Panc1 (cell line): ENCODE results near the gene IFNA1. TPM values are rescaled to one million over a fixed set of nuclear protein-coding genes. Genes with fewer than 3 reads are reported as not detected.

ENCODE experiments used
- ATAC-seq: fragments of 200-7000 bp; cut with Tn5 transposase; 2 replicates; pipeline ENCODE4 v1.9.1; 2020; ENCODE audit warnings: mild to moderate bottlenecking, moderate library complexity
- BruUV-seq: library from RNA; stranded (reverse); fragments of 400-500 nt; replicated peaks from 2 replicates; lab custom pipeline; 2021; lab: Mats Ljungman, UMichigan
- CTCF ChIA-PET: fragments of 300-600 bp; sonication (Branson Sonifier 250); formaldehyde crosslinking; loops from one replicate; lab custom pipeline; 2022; ENCODE audit warnings: antibody characterized with exemption; lab: Charles Lee
- POLR2A ChIA-PET: fragments of 300-600 bp; sonication (Branson Sonifier 250); formaldehyde crosslinking; loops from one replicate; lab custom pipeline; 2022; ENCODE audit warnings: antibody characterized with exemption; lab: Charles Lee
- DNase-seq: peaks from one replicate; pipeline ENCODE4 v3.0.0-alpha.2; 2010; ENCODE audit warnings: low read depth, low spot score
- H3K27ac ChIP-seq: 2 replicates; pipeline ENCODE4 v1.5.1; 2011; ENCODE audit warnings: mild to moderate bottlenecking, low read length, inconsistent platforms
- H3K27me3 ChIP-seq: fragments of 200-500 bp; sonication (Bioruptor generic); 2 replicates; pipeline ENCODE4 v1.6.0; 2014; ENCODE audit warnings: low read length, inconsistent platforms; ENCODE audit not compliant: control insufficient read depth, insufficient read depth
- H3K36me3 ChIP-seq: fragments of 200-500 bp; sonication (Bioruptor generic); 2 replicates; pipeline ENCODE4 v1.5.1; 2014; ENCODE audit warnings: inconsistent platforms, mild to moderate bottlenecking, low read length, moderate library complexity; ENCODE audit not compliant: control insufficient read depth, insufficient read depth
- H3K4me1 ChIP-seq: 2 replicates; pipeline ENCODE4 v1.5.1; 2011; ENCODE audit warnings: inconsistent platforms, mild to moderate bottlenecking, low read length, moderate library complexity; ENCODE audit not compliant: control insufficient read depth, insufficient read depth
- H3K4me3 ChIP-seq, 2 experiments: 2 replicates each; pipeline ENCODE4 v1.5.1; 2011 to 2012; ENCODE audit warnings: low read depth in 2 of 2, low read length in 2 of 2, mild to moderate bottlenecking in 2 of 2, inconsistent platforms in 1 of 2, moderate library complexity in 1 of 2
- H3K9me3 ChIP-seq: fragments of 200-500 bp; sonication (Bioruptor generic); 2 replicates; pipeline ENCODE4 v1.5.1; 2014; ENCODE audit warnings: low read depth, mild to moderate bottlenecking, inconsistent platforms, low read length, moderate library complexity; ENCODE audit not compliant: control insufficient read depth, insufficient read depth
- POLR2AphosphoS5 ChIP-seq: IDR thresholded peaks from 2 replicates; pipeline ENCODE4 v1.6.1; 2012; ENCODE audit warnings: mild to moderate bottlenecking, low read depth, low read length, moderate library complexity
- REST ChIP-seq, 2 experiments: IDR thresholded peaks; 2 replicates each; pipeline ENCODE4 v1.6.1; 2011 to 2012; ENCODE audit warnings: low read depth in 2 of 2, control low read depth in 1 of 2, low read length in 1 of 2, mild to moderate bottlenecking in 1 of 2, moderate library complexity in 1 of 2; ENCODE audit not compliant: insufficient read depth in 1 of 2
- SIN3A ChIP-seq: IDR thresholded peaks from 2 replicates; pipeline ENCODE4 v1.6.1; 2012; ENCODE audit warnings: low read depth, mild to moderate bottlenecking, low read length, moderate library complexity, borderline replicate concordance; ENCODE audit not compliant: insufficient read depth
- TCF7L2 ChIP-seq: IDR thresholded peaks from 2 replicates; pipeline ENCODE4 v1.6.1; 2011; ENCODE audit warnings: mild to moderate bottlenecking, low read depth, low read length, inconsistent platforms
- in situ Hi-C: cut with HindIII; loops from 2 replicates; pipeline ENCODE4 v1.10.0; 2016; ENCODE audit warnings: low sequenced_read_pairs, low pct_unique_long_range_greater_than_20kb
- intact Hi-C: fragments of 100-400 bp; cut with micrococcal nuclease; formaldehyde crosslinking; loops from one replicate; pipeline ENCODE4 v1.10.0; 2022; ENCODE audit not compliant: unreplicated experiment
- total RNA-seq: library from RNA; stranded (reverse); gene quantifications from one replicate; pipeline ENCODE4 v1.2.1, GENCODE V29; 2021; ENCODE audit not compliant: unreplicated experiment
- TF ChIP-seq, protein P1 (sequence below): fragments of 450-650 bp; IDR thresholded peaks from 2 replicates; pipeline ENCODE4 v1.5.1; 2017; ENCODE audit warnings: mild to moderate bottlenecking

IFNA1 gene
- total RNA-seq, 1 experiment from 2014 or later, result not detected

- intact Hi-C loops (no loop called here), in situ Hi-C loops (no loop called here)
- no peaks in the 10 kb centered on the region for H3K36me3 ChIP-seq
- ATAC-seq, result no peak
- no peak overlapping the region for H3K27ac ChIP-seq
- ChIA-PET POLR2A (no interaction called here), CTCF (no interaction called here)
- H3K4me3 ChIP-seq, result no peak overlapping the region
- no peak for TF ChIP-seq REST (IDR thresholded peaks at IDR 0.05; ENCODE audit: insufficient read depth in 1 of 2, low read depth in 2 of 2, low read length in 1 of 2)
- no peak for TF ChIP-seq POLR2AphosphoS5
- TF ChIP-seq, protein P1, sequence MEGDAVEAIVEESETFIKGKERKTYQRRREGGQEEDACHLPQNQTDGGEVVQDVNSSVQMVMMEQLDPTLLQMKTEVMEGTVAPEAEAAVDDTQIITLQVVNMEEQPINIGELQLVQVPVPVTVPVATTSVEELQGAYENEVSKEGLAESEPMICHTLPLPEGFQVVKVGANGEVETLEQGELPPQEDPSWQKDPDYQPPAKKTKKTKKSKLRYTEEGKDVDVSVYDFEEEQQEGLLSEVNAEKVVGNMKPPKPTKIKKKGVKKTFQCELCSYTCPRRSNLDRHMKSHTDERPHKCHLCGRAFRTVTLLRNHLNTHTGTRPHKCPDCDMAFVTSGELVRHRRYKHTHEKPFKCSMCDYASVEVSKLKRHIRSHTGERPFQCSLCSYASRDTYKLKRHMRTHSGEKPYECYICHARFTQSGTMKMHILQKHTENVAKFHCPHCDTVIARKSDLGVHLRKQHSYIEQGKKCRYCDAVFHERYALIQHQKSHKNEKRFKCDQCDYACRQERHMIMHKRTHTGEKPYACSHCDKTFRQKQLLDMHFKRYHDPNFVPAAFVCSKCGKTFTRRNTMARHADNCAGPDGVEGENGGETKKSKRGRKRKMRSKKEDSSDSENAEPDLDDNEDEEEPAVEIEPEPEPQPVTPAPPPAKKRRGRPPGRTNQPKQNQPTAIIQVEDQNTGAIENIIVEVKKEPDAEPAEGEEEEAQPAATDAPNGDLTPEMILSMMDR, result no peak
- no peak for TF ChIP-seq SIN3A
- no peak for TF ChIP-seq TCF7L2
- DNase-seq, result no peak
- H3K9me3 ChIP-seq, result no peaks in the 10 kb centered on the region
- no TSS peak for BruUV-seq
- H3K4me1 ChIP-seq, result no peaks in the 10 kb centered on the region
- H3K27me3 ChIP-seq, result no peaks in the 10 kb centered on the region
These were observed 29.9 kb downstream of the IFNA1 start for GRCh38 chr9:21470126-21470525.

DNA sequence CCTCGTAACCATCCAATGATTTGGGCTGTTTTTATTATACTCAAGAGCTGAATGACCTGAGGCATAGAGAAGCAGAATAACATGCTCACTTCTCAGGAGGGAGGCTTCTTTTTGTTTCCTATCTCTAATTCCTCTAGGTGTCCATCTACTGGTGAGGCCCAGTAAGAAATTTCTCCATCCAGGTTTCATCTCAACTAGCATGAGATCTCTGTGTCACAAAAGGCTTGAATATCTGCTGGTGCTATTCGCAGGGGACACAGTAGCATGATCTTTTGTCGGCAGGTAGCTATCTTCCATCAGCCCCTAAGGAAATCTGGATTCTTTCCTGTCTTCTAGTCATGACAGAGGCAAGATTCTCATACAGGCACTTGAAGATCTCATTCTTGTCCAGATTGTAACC lies 33.0 kb downstream of the IFNA1 start:
- Histone ChIP-seq H3K27me3 (no peaks in the 10 kb centered on the region), H3K27ac (no peak overlapping the region), H3K9me3 (no peaks in the 10 kb centered on the region), H3K4me3 (no peak overlapping the region), H3K36me3 (no peaks in the 10 kb centered on the region), H3K4me1 (no peaks in the 10 kb centered on the region)
- no peak for TF ChIP-seq SIN3A
- TF ChIP-seq, protein P1, result peak; percentile 10; the same call in 1 of the 2 replicates
- ATAC-seq (no peak), DNase-seq (no peak)
- in situ Hi-C loops (no loop called here), intact Hi-C loops (no loop called here)
- ChIA-PET CTCF (no interaction called here), POLR2A (no interaction called here)
- BruUV-seq, result no TSS peak
